SK-N-SH (cell line): ENCODE data around the gene AGR3. TPM values are rescaled to one million over a fixed set of nuclear protein-coding genes. Genes with fewer than 3 reads are reported as not detected.

Experiments
- CTCF ChIA-PET: fragments of 300-600, 350-600 bp; formaldehyde crosslinking; extraction: SDS; loops from one replicate; lab custom pipeline; 2021; lab: Yijun Ruan, JAX
- POLR2A ChIA-PET: fragments of 350-600 bp; sonication (Branson Sonifier 250); formaldehyde crosslinking; extraction: SDS; loops from one replicate; lab custom pipeline; 2020; ENCODE audit warnings: antibody characterized with exemption, inconsistent platforms; lab: Yijun Ruan, JAX
- DNase-seq: peaks from one replicate; pipeline ENCODE4 v3.0.0; 2012
- H2AFZ ChIP-seq: fragments of 200-600 bp; sonication (generic); 2 replicates; pipeline ENCODE4 v1.8.1; 2016; ENCODE audit warnings: antibody characterized with exemption, mild to moderate bottlenecking, low read depth
- H3F3A ChIP-seq: fragments of 200-600 bp; sonication (generic); replicated peaks from 2 replicates; pipeline ENCODE3; 2016; ENCODE audit warnings: antibody characterized with exemption, mild to moderate bottlenecking; ENCODE audit not compliant: insufficient read depth
- H3K27ac ChIP-seq, 2 experiments: fragments of 200-500 bp in 1 of 2; fragments of 200-600 bp in 1 of 2; sonication (Bioruptor generic) in 1 of 2; sonication (generic), shearing (Covaris generic) in 1 of 2; 2 replicates each; pipeline versions ENCODE4 v1.5.1 to v1.6.1; 2014 to 2016; ENCODE audit warnings: low read depth in 2 of 2, inconsistent platforms in 1 of 2, low read length in 1 of 2, mild to moderate bottlenecking in 1 of 2, mixed read lengths in 1 of 2
- H3K27me3 ChIP-seq: fragments of 200-600 bp; sonication (generic), shearing (Covaris generic); 2 replicates; pipeline ENCODE4 v1.6.1; 2016; ENCODE audit warnings: mixed run types; ENCODE audit not compliant: insufficient read depth
- H3K36me3 ChIP-seq, 2 experiments: fragments of 200-500 bp in 1 of 2; fragments of 200-600 bp in 1 of 2; sonication (Bioruptor generic) in 1 of 2; sonication (generic) in 1 of 2; replicated peaks in 1 of 2; 2 replicates each; pipeline versions ENCODE3 to v1.5.1; 2014 to 2016; ENCODE audit warnings: low read length in 1 of 2, mild to moderate bottlenecking in 1 of 2; ENCODE audit not compliant: insufficient read depth in 2 of 2, control insufficient read depth in 1 of 2
- H3K4me1 ChIP-seq, 2 experiments: fragments of 200-500 bp in 1 of 2; fragments of 200-600 bp in 1 of 2; sonication (Bioruptor generic) in 1 of 2; sonication (generic), shearing (Covaris generic) in 1 of 2; 2 replicates each; pipeline versions ENCODE4 v1.5.1 to v1.6.1; 2014 to 2016; ENCODE audit warnings: low read depth in 1 of 2, low read length in 1 of 2, mixed run types in 1 of 2; ENCODE audit not compliant: insufficient read depth in 2 of 2, control insufficient read depth in 1 of 2
- H3K4me2 ChIP-seq: fragments of 200-600 bp; sonication (generic), shearing (Covaris generic); 2 replicates; pipeline ENCODE4 v1.6.1; 2017; ENCODE audit warnings: mixed run types
- H3K4me3 ChIP-seq, 2 experiments: fragments of 200-500 bp in 1 of 2; fragments of 200-600 bp in 1 of 2; sonication (Bioruptor generic) in 1 of 2; sonication (generic), shearing (Covaris generic) in 1 of 2; 2 replicates each; pipeline versions ENCODE4 v1.5.1 to v1.8.1; 2014 to 2016; ENCODE audit warnings: low read depth in 2 of 2, inconsistent platforms in 1 of 2, low read length in 1 of 2, mild to moderate bottlenecking in 1 of 2, mixed read lengths in 1 of 2, moderate library complexity in 1 of 2
- H3K79me2 ChIP-seq: fragments of 200-600 bp; sonication (generic); 2 replicates; pipeline ENCODE4 v1.8.1; 2017; ENCODE audit warnings: mild to moderate bottlenecking; ENCODE audit not compliant: insufficient read depth
- H3K9ac ChIP-seq: fragments of 200-600 bp; sonication (generic); 2 replicates; pipeline ENCODE4 v1.6.1; 2017; ENCODE audit warnings: mixed run types
- H3K9me2 ChIP-seq: fragments of 200-600 bp; sonication (generic); 2 replicates; pipeline ENCODE4 v1.6.1; 2017; ENCODE audit warnings: mixed run types
- H3K9me3 ChIP-seq: fragments of 200-600 bp; sonication (generic); 2 replicates; pipeline ENCODE4 v1.6.1; 2017; ENCODE audit warnings: mixed run types, mild to moderate bottlenecking, moderate library complexity
- H4K20me1 ChIP-seq: fragments of 200-600 bp; sonication (generic); 2 replicates; pipeline ENCODE4 v1.6.1; 2017; ENCODE audit warnings: mild to moderate bottlenecking, mixed run types; ENCODE audit not compliant: insufficient read depth
- CHD2 ChIP-seq: fragments of 150-350 bp; IDR thresholded peaks from 2 replicates; pipeline ENCODE4 v1.6.1; 2018; ENCODE audit warnings: low read length; ENCODE audit not compliant: partially characterized antibody
- CTCF ChIP-seq: fragments of 200-600 bp; sonication (generic); IDR thresholded peaks from 2 replicates; pipeline ENCODE4 v1.6.1; 2017; ENCODE audit warnings: antibody characterized with exemption, mild to moderate bottlenecking, moderate library complexity
- ELF1 ChIP-seq: IDR thresholded peaks from 2 replicates; pipeline ENCODE4 v1.4.0; 2012
- EP300 ChIP-seq, 2 experiments: IDR thresholded peaks; 2 replicates each; pipeline versions ENCODE4 v1.4.0 to v1.6.1; 2012; ENCODE audit warnings: borderline replicate concordance in 1 of 2, low read depth in 1 of 2, low read length in 1 of 2
- EZH2phosphoT487 ChIP-seq: fragments of 200-600 bp; sonication (generic); IDR thresholded peaks from 2 replicates; pipeline ENCODE4 v1.6.1; 2017; ENCODE audit warnings: low read depth, mixed run types, mild to moderate bottlenecking, antibody characterized with exemption, moderate library complexity, borderline replicate concordance
- FOXJ3 ChIP-seq: sonication (generic); formaldehyde crosslinking; IDR thresholded peaks from 2 replicates; pipeline ENCODE4 v1.5.1; 2020; ENCODE audit warnings: mild to moderate bottlenecking, missing genetic modification reagents
- JUND ChIP-seq: IDR thresholded peaks from 2 replicates; pipeline ENCODE4 v1.4.0; 2012
- NFIC ChIP-seq: IDR thresholded peaks from 2 replicates; pipeline ENCODE4 v1.4.0; 2012; ENCODE audit warnings: borderline replicate concordance
- PBX3 ChIP-seq: IDR thresholded peaks from 2 replicates; pipeline ENCODE4; 2012
- POLR2AphosphoS5 ChIP-seq: IDR thresholded peaks from 2 replicates; pipeline ENCODE4 v1.6.1; 2012; ENCODE audit warnings: low read depth, low read length
- RCOR1 ChIP-seq: fragments of 150-350 bp; IDR thresholded peaks from 2 replicates; pipeline ENCODE4 v1.6.1; 2017; ENCODE audit warnings: antibody characterized with exemption, low read length
- SIN3A ChIP-seq: IDR thresholded peaks from 2 replicates; pipeline ENCODE4 v1.6.1; 2012; ENCODE audit warnings: low read depth, mild to moderate bottlenecking, low read length, moderate library complexity, borderline replicate concordance
- USF1 ChIP-seq: IDR thresholded peaks from 2 replicates; pipeline ENCODE4 v1.4.0; 2012; ENCODE audit warnings: low read depth, borderline replicate concordance
- ZBTB33 ChIP-seq: IDR thresholded peaks from 2 replicates; pipeline ENCODE4 v1.4.0; 2012; ENCODE audit warnings: low read depth, borderline replicate concordance
- WGBS: methylation state at CpG from one replicate; pipeline ENCODE4 v1.1.6; 2017; ENCODE audit warnings: low lambda C conversion rate; 5-methylcytosine and 5-hydroxymethylcytosine counted together
- polyA plus RNA-seq, 3 experiments: library from polyadenylated mRNA; depleted of rRNA; stranded (reverse); fragments of >200 nt; gene quantifications; 2 replicates each; pipeline ENCODE4 v1.2.3, GENCODE V29; 2012

Gene AGR3
- polyA plus RNA-seq, 1 of the 3 experiments (the other 2 are of a cell fraction): not detected

DNA sequence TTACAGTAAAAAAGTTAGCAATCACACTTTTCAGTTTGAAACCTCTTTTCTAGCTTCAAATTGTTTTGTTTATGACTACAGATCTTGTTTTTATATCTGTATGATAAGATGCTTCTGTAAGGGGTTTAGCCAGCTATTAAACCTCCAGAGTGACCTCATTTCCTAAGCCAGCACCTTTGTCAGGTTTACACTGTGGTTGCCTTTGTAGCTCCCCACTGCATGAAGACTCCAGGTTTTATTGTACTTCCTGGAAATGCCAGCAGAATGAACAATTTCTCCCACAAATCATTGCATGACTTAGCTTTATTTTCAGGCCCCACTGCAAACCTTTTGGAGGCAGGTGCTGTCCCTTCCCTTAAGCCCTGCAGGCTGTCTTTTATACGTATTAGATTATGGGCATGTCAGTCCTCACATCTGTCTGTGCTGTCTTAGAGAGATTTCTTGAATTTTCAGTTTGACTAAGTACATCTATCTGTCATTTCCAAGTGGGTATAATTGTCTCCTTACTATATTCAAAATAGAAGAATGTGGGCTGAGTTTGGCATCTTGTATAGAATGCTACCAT lies 8.2 kb upstream of the AGR3 start:
- no peaks in the 10 kb centered on the region for H3K4me1 ChIP-seq
- WGBS: 3% methylated on average over 1 of the region's 1 CpG
- no peaks in the 10 kb centered on the region for H3K79me2 ChIP-seq
- H4K20me1 ChIP-seq: no peaks in the 10 kb centered on the region
- no peak overlapping the region for H3K4me3 ChIP-seq
- no peaks in the 10 kb centered on the region for H3F3A ChIP-seq
- H3K4me2 ChIP-seq: no peak overlapping the region
- no peak overlapping the region for H3K27ac ChIP-seq
- ChIA-PET POLR2A (no interaction called here), CTCF (interaction anchor here (1.2 kb wide), 1 partner anchor 28 kb away, joined by 5 read pairs; no protein-coding TSS in a partner anchor)
- H3K9me2 ChIP-seq: no peaks in the 10 kb centered on the region
- TF ChIP-seq CTCF: no peak
- no peak for TF ChIP-seq SIN3A
- no peak for TF ChIP-seq JUND
- no peak for TF ChIP-seq USF1
- TF ChIP-seq EP300 (IDR thresholded peaks at IDR 0.05; ENCODE audit: borderline replicate concordance in 1 of 2, low read depth in 1 of 2, low read length in 1 of 2): no peak
- TF ChIP-seq RCOR1: no peak
- DNase-seq: no peak
- peaks cover 7% of the 10 kb centered on the region; the same call in 1 of the 2 replicates for H3K27me3 ChIP-seq
- no peaks in the 10 kb centered on the region for H3K36me3 ChIP-seq
- no peaks in the 10 kb centered on the region for H3K9me3 ChIP-seq
- no peak overlapping the region for H3K9ac ChIP-seq
- no peak overlapping the region for H2AFZ ChIP-seq

GRCh38 chr7:16889305-16889704 lies 7.5 kb upstream of the AGR3 start:
- H3K4me1 ChIP-seq: no peaks in the 10 kb centered on the region
- H3K79me2 ChIP-seq: no peaks in the 10 kb centered on the region
- POLR2A ChIA-PET: no interaction called here
- no peak overlapping the region for H3K4me2 ChIP-seq
- H3K9me2 ChIP-seq: no peaks in the 10 kb centered on the region
- peaks cover 7% of the 10 kb centered on the region; the same call in 1 of the 2 replicates for H3K27me3 ChIP-seq
- no peak overlapping the region for H3K4me3 ChIP-seq
- H3K9ac ChIP-seq: no peak overlapping the region
- no peaks in the 10 kb centered on the region for H4K20me1 ChIP-seq
- no peaks in the 10 kb centered on the region for H3F3A ChIP-seq
- H3K9me3 ChIP-seq: no peaks in the 10 kb centered on the region
- H3K36me3 ChIP-seq: no peaks in the 10 kb centered on the region
- no peak for DNase-seq
- TF ChIP-seq FOXJ3 (CRISPR knock-in tag): no peak
- 11% methylated on average over 5 of the region's 5 CpGs for WGBS
- CTCF ChIA-PET: interaction anchor here (1.2 to 1.5 kb wide), 2 partner anchors 29 to 88 kb away, joined by 3 to 5 read pairs; no protein-coding TSS in a partner anchor
- H2AFZ ChIP-seq: no peak overlapping the region
- H3K27ac ChIP-seq: no peak overlapping the region

DNA sequence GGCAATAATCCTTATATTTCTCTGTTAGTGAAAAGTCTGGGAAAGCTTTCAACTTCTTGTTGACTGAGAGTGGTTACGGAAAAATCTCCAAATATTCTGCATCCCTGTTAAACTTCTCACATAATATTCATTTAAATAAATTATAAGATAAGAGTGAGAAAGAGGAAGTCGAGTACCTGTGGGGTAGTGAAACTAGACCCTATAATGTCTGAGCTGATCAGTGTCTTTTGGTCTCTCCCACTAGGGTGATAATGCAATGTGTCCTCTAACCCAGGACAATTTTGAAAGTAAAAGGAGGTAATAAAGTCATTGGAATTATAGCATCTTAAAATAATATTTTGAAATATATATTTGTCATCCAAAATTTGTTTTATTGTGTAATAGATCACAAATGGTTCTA lies 2.1 kb upstream of the AGR3 start:
- POLR2A ChIA-PET: no interaction called here
- Histone ChIP-seq H4K20me1 (no peaks in the 10 kb centered on the region), H3K4me2 (no peak overlapping the region), H3K4me3 (no peak overlapping the region), H3K9me2 (no peaks in the 10 kb centered on the region), H3K9ac (no peak overlapping the region), H2AFZ (no peak overlapping the region), H3K9me3 (no peaks in the 10 kb centered on the region), H3K27me3 (peaks cover 17% of the 10 kb centered on the region), H3K27ac (no peak overlapping the region), H3K79me2 (no peaks in the 10 kb centered on the region), H3K4me1 (no peaks in the 10 kb centered on the region), H3F3A (no peaks in the 10 kb centered on the region), H3K36me3 (no peaks in the 10 kb centered on the region)
- CTCF ChIA-PET: interaction anchor here (0.9 kb wide), 1 partner anchor 24 kb away, joined by 3 read pairs; no protein-coding TSS in a partner anchor
- DNase-seq: no peak
- 8% methylated on average over 2 of the region's 2 CpGs for WGBS
- TF ChIP-seq ELF1 (no peak), PBX3 (no peak), NFIC (no peak), RCOR1 (no peak), EZH2phosphoT487 (no peak), CHD2 (no peak), ZBTB33 (no peak), POLR2AphosphoS5 (no peak), USF1 (no peak)
